ENCODE data around the gene TFF1.
"Not testable (repeated sequence)": the region's sequence is repeated elsewhere in the genome, so short reads cannot be mapped to it uniquely, and the experiment has no call there.

Gene TFF1

GRCh38 chr21:42366292-42367010 is at the start of gene TFF1:
TFF1 (minus strand) TSS chr21:42366535; CDS start chr21:42366495, 40 bp downstream.
- no peak for DNase-seq

GRCh38 chr21:42414928-42415769 is 48.8 kb upstream of the TFF1 start:
- peak; percentile 94 for DNase-seq

GRCh38 chr21:42414553-42414927 is 48.2 kb upstream of the TFF1 start:
- DNase-seq: no peak

GRCh38 chr21:42414066-42414465 is 47.7 kb upstream of the TFF1 start:
- no peak for DNase-seq

GRCh38 chr21:42413500-42413899 is 47.2 kb upstream of the TFF1 start:
- DNase-seq: no peak

- DNase-seq: no peak
Observed at GRCh38 chr21:42413093-42413492, 46.8 kb upstream of the TFF1 start.

GRCh38 chr21:42412636-42412933 is 46.2 kb upstream of the TFF1 start:
- DNase-seq: no peak

- DNase-seq: no peak
Observed at GRCh38 chr21:42411891-42412635, 45.7 kb upstream of the TFF1 start.

GRCh38 chr21:42411197-42411869 is 45.0 kb upstream of the TFF1 start:
- peak; percentile 35 for DNase-seq

GRCh38 chr21:42409366-42409765 is 43.0 kb upstream of the TFF1 start:
- peak; percentile 42 for DNase-seq

GRCh38 chr21:42408718-42409117 is 42.4 kb upstream of the TFF1 start:
- not testable (repeated sequence) for DNase-seq

- no peak for DNase-seq
Observed at GRCh38 chr21:42407476-42407875, 41.1 kb upstream of the TFF1 start.

- no peak for DNase-seq
Observed at GRCh38 chr21:42406866-42407265, 40.5 kb upstream of the TFF1 start.

GRCh38 chr21:42406201-42406621 is 39.9 kb upstream of the TFF1 start:
- DNase-seq: peak; percentile 65

GRCh38 chr21:42405064-42406013 is 39.0 kb upstream of the TFF1 start:
- no peak for DNase-seq

GRCh38 chr21:42404539-42404938 is 38.2 kb upstream of the TFF1 start:
- peak; percentile 30 for DNase-seq

GRCh38 chr21:42403611-42404231 is 37.4 kb upstream of the TFF1 start, which contains the start of gene UBASH3A:
UBASH3A (plus strand) TSS chr21:42403902; CDS start chr21:42403946, 44 bp downstream.
- DNase-seq: peak; percentile 74

- DNase-seq: no peak
Observed at GRCh38 chr21:42401820-42402251, 35.5 kb upstream of the TFF1 start.

- no peak for DNase-seq
Observed at GRCh38 chr21:42401154-42401553, 34.8 kb upstream of the TFF1 start.

- DNase-seq: no peak
Observed at GRCh38 chr21:42400525-42400924, 34.2 kb upstream of the TFF1 start.

GRCh38 chr21:42398436-42399028 is 32.2 kb upstream of the TFF1 start:
- no peak for DNase-seq

All from CD4-positive, alpha-beta T cell treated with Interleukin-6 for 4 hours (primary cell).